ENCODE measurements around the gene PRSS36.

GRCh38 chr16:31188450-31189411 is 38.9 kb upstream of the PRSS36 start:
- TF ChIP-seq CTCF (conservative IDR thresholded peaks at IDR 0.05) (no peak), ZFX (IDR thresholded peaks at IDR 0.05) (no peak)
